Progenitor cell of endocrine pancreas (in vitro differentiated cells): ENCODE results near the gene HECW1. TPM values are rescaled to one million over a fixed set of nuclear protein-coding genes. Genes with fewer than 3 reads are reported as not detected.

ENCODE experiments used
- DNase-seq: peaks from one replicate; pipeline ENCODE4 v3.0.0; 2021; ENCODE audit warnings: low spot score; ENCODE audit not compliant: unreplicated experiment
- H3K27ac Mint-ChIP-seq: 2 replicates; pipeline ENCODE4 v1.8.0; 2021; ENCODE audit warnings: mild to moderate bottlenecking, moderate library complexity, mixed read lengths
- H3K27me3 Mint-ChIP-seq: 2 replicates; pipeline ENCODE4 v1.8.0; 2021; ENCODE audit warnings: mixed read lengths
- H3K36me3 Mint-ChIP-seq: 2 replicates; pipeline ENCODE4 v1.8.0; 2022; ENCODE audit warnings: mixed read lengths; ENCODE audit not compliant: insufficient read depth
- H3K4me1 Mint-ChIP-seq: 2 replicates; pipeline ENCODE4 v1.8.0; 2021; ENCODE audit warnings: low read depth, mixed read lengths
- H3K4me3 Mint-ChIP-seq: 2 replicates; pipeline ENCODE4 v1.8.0; 2021; ENCODE audit warnings: low read depth, mild to moderate bottlenecking, moderate library complexity, mixed read lengths
- H3K9me3 Mint-ChIP-seq: 2 replicates; pipeline ENCODE4 v1.8.0; 2021; ENCODE audit warnings: low read depth, mixed read lengths
- CTCF ChIP-seq: fragments of 200-600 bp; sonication (generic); IDR thresholded peaks from one replicate; pipeline ENCODE4 v1.5.0; 2021; ENCODE audit warnings: antibody characterized with exemption, mild to moderate bottlenecking; ENCODE audit not compliant: unreplicated experiment
- total RNA-seq: library from RNA; stranded (reverse); gene quantifications from 2 replicates; pipeline ENCODE4 v1.2.1, GENCODE V29; 2021

Gene HECW1
- total RNA-seq, 1 donor from 2014 or later: 0.50 TPM

- H3K9me3 Mint-ChIP-seq: no peaks in the 10 kb centered on the region
- no peaks in the 10 kb centered on the region for H3K36me3 Mint-ChIP-seq
- no peak for DNase-seq
- no peak overlapping the region for H3K4me3 Mint-ChIP-seq
- TF ChIP-seq CTCF: no peak
- H3K4me1 Mint-ChIP-seq: no peaks in the 10 kb centered on the region
- H3K27me3 Mint-ChIP-seq: peaks cover 4% of the 10 kb centered on the region
- H3K27ac Mint-ChIP-seq: no peak overlapping the region
Observed at GRCh38 chr7:43325595-43325994, 213.1 kb downstream of the HECW1 start.

DNA sequence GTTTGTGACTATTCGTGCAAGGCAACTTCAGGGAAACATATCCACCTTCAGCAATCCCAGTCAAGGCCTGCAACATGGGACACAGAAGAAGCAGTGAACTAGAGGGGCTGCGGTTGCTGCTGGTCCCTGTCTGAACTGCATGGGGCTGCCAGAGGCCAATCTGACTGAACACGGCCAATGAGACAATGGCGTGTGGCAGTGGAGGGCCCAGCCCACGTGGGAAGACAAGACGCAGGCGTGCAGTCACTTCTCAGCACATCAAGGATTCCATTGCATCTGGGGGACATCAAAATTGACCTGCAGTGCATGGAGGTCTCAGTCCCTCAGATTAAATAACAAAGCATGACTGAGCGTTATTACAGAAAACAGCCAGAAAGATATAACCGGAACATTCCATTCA lies 215.9 kb downstream of the HECW1 start:
- TF ChIP-seq CTCF: no peak
- no peaks in the 10 kb centered on the region for H3K4me1 Mint-ChIP-seq
- H3K36me3 Mint-ChIP-seq: no peaks in the 10 kb centered on the region
- peaks cover 4% of the 10 kb centered on the region for H3K27me3 Mint-ChIP-seq
- H3K9me3 Mint-ChIP-seq: no peaks in the 10 kb centered on the region
- no peak overlapping the region for H3K4me3 Mint-ChIP-seq
- H3K27ac Mint-ChIP-seq: no peak overlapping the region
- no peak for DNase-seq

GRCh38 chr7:43328785-43329380 lies 216.4 kb downstream of the HECW1 start:
- Mint-ChIP-seq H3K9me3 (no peaks in the 10 kb centered on the region), H3K27me3 (peaks cover 4% of the 10 kb centered on the region), H3K4me1 (peaks cover 1% of the 10 kb centered on the region), H3K4me3 (no peak overlapping the region), H3K27ac (no peak overlapping the region), H3K36me3 (no peaks in the 10 kb centered on the region)
- no peak for DNase-seq
- TF ChIP-seq CTCF: no peak

- peaks cover 2% of the 10 kb centered on the region for H3K4me1 Mint-ChIP-seq
- DNase-seq: no peak
- TF ChIP-seq CTCF: no peak
- no peak overlapping the region for H3K4me3 Mint-ChIP-seq
- H3K27ac Mint-ChIP-seq: no peak overlapping the region
- H3K27me3 Mint-ChIP-seq: peaks cover 4% of the 10 kb centered on the region
- H3K36me3 Mint-ChIP-seq: no peaks in the 10 kb centered on the region
- no peaks in the 10 kb centered on the region for H3K9me3 Mint-ChIP-seq
Observed at GRCh38 chr7:43332193-43332796, 219.8 kb downstream of the HECW1 start.

GRCh38 chr7:43337191-43337590 lies 224.7 kb downstream of the HECW1 start:
- Mint-ChIP-seq H3K4me3 (no peak overlapping the region), H3K9me3 (no peaks in the 10 kb centered on the region), H3K4me1 (peaks cover 2% of the 10 kb centered on the region), H3K27ac (no peak overlapping the region), H3K36me3 (no peaks in the 10 kb centered on the region), H3K27me3 (no peaks in the 10 kb centered on the region)
- no peak for DNase-seq
- no peak for TF ChIP-seq CTCF
